Tibial nerve (tissue), 4 donors: ENCODE results near the gene IBA57.

Experiments
- CTCF ChIP-seq, 5 experiments: fragments of 200-600 bp in 3 of 5; fragments of 450-650 bp in 2 of 5; sonication (generic) in 3 of 5; IDR thresholded peaks; one replicate each; pipeline ENCODE4 v1.5.1; 2016 to 2019; ENCODE audit warnings: antibody characterized with exemption in 5 of 5, mild to moderate bottlenecking in 3 of 5, moderate library complexity in 2 of 5
- EP300 ChIP-seq, 2 donors: sonication (generic); formaldehyde crosslinking; IDR thresholded peaks; one replicate each; pipeline ENCODE4 v1.6.1; 2017; ENCODE audit warnings: antibody characterized with exemption in 2 of 2, mild to moderate bottlenecking in 1 of 2
- POLR2A ChIP-seq, 2 donors: fragments of 450-650 bp; IDR thresholded peaks; one replicate each; pipeline ENCODE4 v1.6.1; 2017; ENCODE audit warnings: antibody characterized with exemption in 2 of 2, mild to moderate bottlenecking in 2 of 2, moderate library complexity in 2 of 2

- TF ChIP-seq CTCF (IDR thresholded peaks at IDR 0.05) (peak; percentile 39 to 76 (median 61)), EP300 (IDR thresholded peaks at IDR 0.05) (peak in 1 of 2 donors; percentile 43), POLR2A (IDR thresholded peaks at IDR 0.05) (no peak)
Measured at GRCh38 chr1:228212966-228213844, 47.6 kb downstream of the IBA57 start.
